ENCODE measurements around the gene EFCAB5.

- TF ChIP-seq TCF7L2 (IDR thresholded peaks at IDR 0.05; ENCODE audit: low read depth, low read length), result no peak
- TF ChIP-seq CTCF (IDR thresholded peaks at IDR 0.05), result no peak
- TF ChIP-seq POLR2AphosphoS5 (IDR thresholded peaks at IDR 0.05; ENCODE audit: low read depth, low read length), result no peak
- TF ChIP-seq REST (IDR thresholded peaks at IDR 0.05; ENCODE audit: insufficient read depth in 1 of 2, low read depth in 2 of 2, low read length in 1 of 2), result no peak
These were observed 14.8 kb downstream of the EFCAB5 start for GRCh38 chr17:29956225-29956624.
